GM19463 (cell line): Measurements from ENCODE around the gene SHC1.
"Not testable (repeated sequence)": the region's sequence is repeated elsewhere in the genome, so short reads cannot be mapped to it uniquely, and the experiment has no call there.

Experiments used
- ATAC-seq: cut with Tn5 transposase; IDR thresholded peaks from one replicate; pipeline ENCODE4 v1.9.1; 2021; ENCODE audit warnings: mild to moderate bottlenecking, moderate library complexity; ENCODE audit not compliant: unreplicated experiment

The SHC1 gene

GRCh38 chr1:154996966-154997701 lies 26.6 kb upstream of the SHC1 start:
- ATAC-seq, result no peak

- ATAC-seq, result not testable (repeated sequence)
Measured at GRCh38 chr1:154995301-154995983, 24.9 kb upstream of the SHC1 start.

- ATAC-seq, result no peak
Measured at GRCh38 chr1:154994591-154994990, 24.0 kb upstream of the SHC1 start.

DNA sequence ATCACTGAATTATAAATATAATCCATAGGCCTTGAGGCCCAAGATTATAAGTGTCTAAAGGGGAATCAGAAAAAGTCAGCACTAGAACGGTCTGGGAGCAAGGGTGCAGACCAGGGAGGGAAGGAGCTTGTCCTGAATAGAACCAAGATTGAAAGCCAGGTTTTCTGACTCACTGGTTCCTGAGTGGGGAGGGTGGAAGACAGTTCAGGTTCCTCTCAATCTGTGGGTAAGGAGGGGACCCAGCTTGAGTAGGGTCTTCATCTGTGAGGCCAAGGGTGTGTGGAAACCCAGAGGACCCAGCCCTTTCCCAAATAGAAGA lies 23.7 kb upstream of the SHC1 start:
- no peak for ATAC-seq

GRCh38 chr1:154993572-154994268 lies 23.2 kb upstream of the SHC1 start, which contains the start of gene LENEP:
Gene LENEP, plus strand, starts transcription at chr1:154993586. Its CDS starts 22 bp downstream, at chr1:154993608.
- ATAC-seq, result no peak

GRCh38 chr1:154992721-154993571 lies 22.4 kb upstream of the SHC1 start:
- ATAC-seq, result no peak

- ATAC-seq, result no peak
Measured at GRCh38 chr1:154990276-154990675, 19.7 kb upstream of the SHC1 start.

DNA sequence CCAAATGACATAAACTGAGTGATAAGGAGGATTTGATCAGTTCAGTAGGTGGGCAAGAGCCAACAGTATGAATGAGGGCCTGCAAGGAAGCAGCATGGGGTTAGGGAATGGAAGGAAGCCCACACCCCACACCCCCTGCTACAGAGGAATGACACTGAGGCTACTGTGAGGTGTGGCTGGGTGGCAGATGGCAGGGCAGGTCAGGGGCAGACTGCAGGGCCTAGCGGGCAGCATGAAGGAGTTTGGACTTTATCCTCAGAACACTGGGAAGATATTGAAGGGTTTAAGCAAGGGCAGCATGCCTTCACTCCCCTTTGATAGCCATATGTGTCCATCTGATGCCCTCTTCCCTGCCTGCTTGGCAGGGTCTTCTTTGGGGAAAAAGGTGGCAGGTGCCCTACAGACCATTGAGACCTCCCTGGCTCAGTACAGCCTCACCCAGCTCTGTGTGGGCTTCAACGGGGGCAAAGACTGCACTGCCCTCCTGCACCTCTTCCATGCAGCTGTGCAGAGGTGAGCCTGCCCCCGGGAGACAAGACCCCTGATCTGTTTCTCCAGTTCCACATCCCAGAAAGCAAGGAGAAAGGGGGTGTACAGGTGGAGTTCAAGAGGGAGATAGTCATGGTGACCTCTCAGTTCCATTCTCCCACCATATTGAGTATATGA lies 18.8 kb upstream of the SHC1 start:
- no peak for ATAC-seq

DNA sequence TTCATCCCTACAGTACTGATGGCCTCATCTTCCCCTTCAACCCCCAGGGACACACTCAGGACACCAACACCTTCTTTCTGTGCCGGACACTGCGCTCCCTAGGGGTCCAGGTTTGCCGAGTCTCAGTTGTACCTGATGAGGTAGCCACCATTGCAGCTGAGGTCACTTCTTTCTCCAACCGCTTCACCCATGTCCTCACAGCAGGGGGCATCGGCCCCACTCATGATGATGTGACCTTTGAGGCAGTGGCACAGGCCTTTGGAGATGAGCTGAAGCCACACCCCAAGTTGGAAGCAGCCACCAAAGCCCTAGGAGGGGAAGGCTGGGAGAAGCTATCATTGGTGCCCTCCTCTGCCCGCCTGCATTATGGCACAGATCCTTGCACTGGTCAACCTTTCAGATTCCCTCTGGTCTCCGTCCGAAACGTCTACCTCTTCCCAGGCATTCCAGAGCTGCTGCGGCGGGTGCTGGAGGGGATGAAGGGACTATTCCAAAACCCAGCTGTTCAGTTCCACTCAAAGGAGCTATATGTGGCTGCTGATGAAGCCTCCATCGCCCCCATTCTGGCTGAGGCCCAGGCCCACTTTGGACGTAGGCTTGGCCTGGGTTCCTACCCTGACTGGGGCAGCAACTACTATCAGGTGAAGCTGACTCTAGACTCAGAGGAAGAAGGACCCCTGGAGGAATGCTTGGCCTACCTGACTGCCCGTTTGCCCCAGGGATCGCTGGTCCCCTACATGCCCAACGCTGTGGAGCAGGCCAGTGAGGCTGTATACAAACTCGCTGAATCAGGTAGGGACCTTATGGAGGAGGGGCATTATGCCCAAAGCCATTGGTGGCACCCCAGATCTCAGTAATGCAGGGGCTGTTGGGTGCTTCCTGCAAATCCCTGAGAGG lies 17.8 kb upstream of the SHC1 start:
- ATAC-seq, result no peak

DNA sequence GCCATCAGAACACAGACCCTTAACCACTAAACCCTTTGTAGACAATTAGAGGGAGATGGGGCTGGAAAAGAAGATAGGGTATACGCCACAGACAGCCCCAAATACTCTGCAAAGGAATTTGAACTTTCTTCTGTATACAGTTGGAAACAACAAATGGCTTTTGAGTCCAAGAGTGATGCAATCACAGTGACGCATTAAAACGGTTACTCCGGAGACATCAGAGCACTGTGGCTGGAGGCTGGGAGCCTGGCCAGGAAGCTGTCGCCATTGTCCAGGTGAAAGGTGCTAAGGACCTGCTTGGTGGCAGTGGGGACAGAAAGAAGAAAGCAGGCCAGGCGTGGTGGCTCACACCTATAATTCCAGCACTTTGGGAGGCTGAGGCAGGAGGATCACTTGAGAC lies 16.8 kb upstream of the SHC1 start:
- no peak for ATAC-seq

GRCh38 chr1:154986736-154987135 lies 16.2 kb upstream of the SHC1 start:
- ATAC-seq, result not testable (repeated sequence)

DNA sequence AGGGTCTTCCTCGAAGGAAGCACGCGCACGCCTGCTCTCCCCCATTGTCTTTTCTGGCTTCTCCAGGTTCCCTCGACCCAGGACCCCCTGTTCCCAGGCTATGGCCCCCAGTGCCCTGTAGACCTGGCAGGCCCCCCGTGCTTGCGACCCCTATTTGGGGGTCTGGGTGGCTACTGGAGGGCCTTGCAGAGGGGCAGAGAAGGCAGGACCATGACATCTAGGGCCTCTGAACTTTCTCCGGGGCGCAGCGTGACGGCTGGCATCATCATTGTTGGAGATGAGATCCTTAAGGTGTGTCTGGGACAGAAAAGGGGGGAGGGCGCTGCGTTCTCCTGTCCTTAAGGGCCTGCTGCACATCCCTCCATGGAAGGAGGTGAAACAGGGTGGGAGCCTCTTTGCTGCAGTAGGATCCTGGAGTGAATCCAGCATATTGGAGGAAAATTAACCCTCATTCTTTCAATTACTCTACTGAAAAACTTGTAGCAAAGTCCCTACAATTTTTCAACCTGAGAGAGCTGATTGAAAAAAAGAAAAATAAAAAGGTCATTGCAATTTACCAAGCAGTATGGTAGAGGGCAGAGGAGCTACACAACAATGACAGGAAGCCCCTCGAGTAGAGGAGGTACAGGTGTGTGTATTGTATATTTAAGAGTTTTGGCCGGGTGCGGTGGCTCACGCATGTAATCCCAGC lies 13.4 kb upstream of the SHC1 start:
- no peak for ATAC-seq

DNA sequence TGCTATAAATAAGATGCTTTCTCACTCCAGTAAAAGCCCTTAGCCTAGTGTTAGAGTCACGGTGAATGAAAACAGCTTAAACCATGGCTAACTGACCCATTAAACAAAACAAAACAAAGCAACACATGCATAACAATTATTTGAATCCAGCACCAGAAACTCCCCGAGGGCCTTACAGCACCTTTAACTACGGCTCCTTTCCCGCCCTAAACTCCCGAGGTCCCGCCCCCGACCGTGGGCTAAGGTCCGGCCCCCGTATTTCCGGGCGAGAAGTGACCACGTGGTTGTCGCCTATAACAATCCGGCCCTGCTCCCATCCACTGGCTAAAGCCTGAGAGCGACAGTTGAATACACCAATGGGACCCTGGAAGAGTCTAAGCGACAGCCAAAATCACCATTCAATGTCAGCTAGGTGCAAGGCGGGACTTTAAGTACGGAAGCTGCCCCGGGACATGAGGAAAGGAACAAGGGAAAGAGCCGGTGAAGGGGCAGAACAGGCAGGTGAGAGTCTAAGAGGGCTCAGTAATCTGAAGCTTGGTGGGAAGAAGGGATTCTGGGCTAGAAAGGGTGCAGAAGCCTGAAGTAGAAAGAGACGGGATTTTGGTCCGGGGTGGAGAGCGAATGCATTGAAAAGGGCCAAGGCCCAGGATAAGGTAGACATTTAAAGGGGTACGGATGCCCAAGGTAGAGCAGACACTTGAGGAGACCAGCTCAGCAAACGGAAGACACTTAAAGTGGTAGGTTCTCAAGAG lies 12.5 kb upstream of the SHC1 start, which contains the start of gene FLAD1:
Gene FLAD1, plus strand, starts transcription at position 448 of the 752 bp plus-strand sequence. CDS start 351 bp downstream, outside the sequence.
- peak; percentile 98 for ATAC-seq

GRCh38 chr1:154982341-154982740 lies 11.8 kb upstream of the SHC1 start:
- ATAC-seq, result no peak

DNA sequence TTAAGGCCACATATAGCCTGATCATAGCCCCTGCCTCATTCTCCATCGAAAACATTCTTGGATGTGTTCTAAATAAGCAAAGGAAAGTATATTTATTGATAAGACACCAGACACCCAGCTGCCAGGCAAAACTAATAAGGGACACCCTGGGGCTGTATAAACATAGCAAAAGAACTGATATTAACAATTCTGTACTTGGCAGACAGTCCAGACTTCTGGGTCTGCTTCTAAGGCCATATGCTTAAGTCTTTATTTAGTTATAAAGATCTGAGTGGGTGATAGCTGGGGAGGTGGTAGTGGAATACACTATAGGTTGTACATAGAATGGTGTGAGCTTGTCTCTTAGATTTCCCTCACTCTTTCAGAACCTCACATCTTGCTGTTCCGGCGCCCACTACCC lies 7.8 kb upstream of the SHC1 start:
- no peak for ATAC-seq

- ATAC-seq, result not testable (repeated sequence)
Measured at GRCh38 chr1:154977762-154978161, 7.2 kb upstream of the SHC1 start.

- ATAC-seq, result no peak
Measured at GRCh38 chr1:154975409-154976059, 5.0 kb upstream of the SHC1 start.
